GM21526 (cell line): ENCODE measurements around the gene OPCML.

Source experiments
- ATAC-seq: cut with Tn5 transposase; IDR thresholded peaks from one replicate; pipeline ENCODE4 v1.9.1; 2021; ENCODE audit warnings: moderate library complexity; ENCODE audit not compliant: unreplicated experiment, low FRiP score

The OPCML gene

GRCh38 chr11:132719684-132720083, 812.6 kb downstream of the OPCML start:
- no peak for ATAC-seq

- ATAC-seq: no peak
These were observed 813.3 kb downstream of the OPCML start for GRCh38 chr11:132718711-132719671.

- ATAC-seq: no peak
These were observed 814.5 kb downstream of the OPCML start for GRCh38 chr11:132717824-132718223.

- no peak for ATAC-seq
These were observed 816.3 kb downstream of the OPCML start for GRCh38 chr11:132716037-132716436.

GRCh38 chr11:132714859-132715440, 817.4 kb downstream of the OPCML start:
- no peak for ATAC-seq

- ATAC-seq: no peak
These were observed 819.8 kb downstream of the OPCML start for GRCh38 chr11:132712466-132712865.

- ATAC-seq: no peak
These were observed 827.4 kb downstream of the OPCML start for GRCh38 chr11:132704781-132705375.

- no peak for ATAC-seq
These were observed 839.4 kb downstream of the OPCML start for GRCh38 chr11:132692891-132693290.

- no peak for ATAC-seq
These were observed 840.3 kb downstream of the OPCML start for GRCh38 chr11:132691848-132692550.

- ATAC-seq: no peak
These were observed 845.4 kb downstream of the OPCML start for GRCh38 chr11:132686886-132687285.

- no peak for ATAC-seq
These were observed 847.1 kb downstream of the OPCML start for GRCh38 chr11:132685174-132685611.

GRCh38 chr11:132683602-132684001, 848.7 kb downstream of the OPCML start:
- no peak for ATAC-seq

GRCh38 chr11:132681971-132682370, 850.3 kb downstream of the OPCML start:
- no peak for ATAC-seq

- no peak for ATAC-seq
These were observed 851.7 kb downstream of the OPCML start for GRCh38 chr11:132680584-132680983.

GRCh38 chr11:132674151-132674550, 858.1 kb downstream of the OPCML start:
- no peak for ATAC-seq

- no peak for ATAC-seq
These were observed 860.4 kb downstream of the OPCML start for GRCh38 chr11:132671851-132672370.

- no peak for ATAC-seq
These were observed 861.2 kb downstream of the OPCML start for GRCh38 chr11:132670921-132671675.

GRCh38 chr11:132669949-132670348, 862.4 kb downstream of the OPCML start:
- no peak for ATAC-seq

- no peak for ATAC-seq
These were observed 867.1 kb downstream of the OPCML start for GRCh38 chr11:132665205-132665604.

GRCh38 chr11:132658696-132659095, 873.6 kb downstream of the OPCML start:
- no peak for ATAC-seq
